ENCODE results near the gene ARHGEF11. TPM values are rescaled to one million over a fixed set of nuclear protein-coding genes. Genes with fewer than 3 reads are reported as not detected.

ARHGEF11 gene
- total and polyA plus RNA-seq, 2 donors (not counting 1 experiment from before 2014, with no cell fraction given), result 1.0 to 4.6 TPM

DNA sequence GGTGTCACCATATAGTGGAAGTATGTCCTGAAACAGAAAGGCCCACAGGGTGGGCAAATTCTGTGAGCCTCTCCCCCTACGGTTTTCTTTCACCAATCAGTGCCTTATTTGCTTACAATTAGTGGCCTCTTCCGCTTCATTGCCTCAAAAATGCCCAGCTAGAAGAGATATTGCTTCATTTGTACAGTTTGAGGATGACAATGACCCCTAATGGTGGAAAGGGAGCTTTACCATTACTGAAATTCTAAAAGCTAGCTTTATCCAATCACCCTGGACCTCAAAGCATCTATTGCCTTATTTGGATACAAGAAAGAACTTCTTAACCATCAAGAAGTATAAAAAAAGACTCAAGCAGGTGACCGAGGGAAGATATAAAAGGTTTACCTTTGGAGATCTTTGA, 75.5 kb downstream of the ARHGEF11 start:
- POLR2A ChIA-PET, result no interaction called here
- ATAC-seq (ENCODE audit: low read depth), result no peak
- no CpG with 5 or more reads among the region's 3 CpGs for WGBS (ENCODE audit: insufficient coverage)

DNA sequence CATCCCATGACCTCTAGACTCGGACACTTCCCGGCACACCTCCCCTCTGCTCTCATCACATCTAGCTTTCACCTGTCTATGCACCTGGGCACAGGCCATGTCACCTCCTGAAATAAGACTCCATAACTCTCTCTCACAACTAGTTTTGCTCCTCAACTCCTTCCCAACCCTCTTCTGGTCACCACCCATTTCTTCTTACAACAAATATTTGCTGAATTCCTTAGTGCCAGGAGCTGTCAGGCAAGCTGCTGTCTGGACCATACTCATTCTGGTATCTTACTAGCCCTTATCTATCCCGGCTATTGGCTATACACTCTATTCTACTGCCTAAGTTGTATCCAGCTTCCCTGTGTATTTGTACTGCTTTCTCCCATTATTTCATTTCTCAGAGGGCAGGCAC, 76.0 kb downstream of the ARHGEF11 start:
- no peak overlapping the region for H2AFZ ChIP-seq (ENCODE audit: insufficient read depth, low read depth, low read length, poor library complexity, severe bottlenecking)
- H3K79me2 ChIP-seq (ENCODE audit: control insufficient read depth, insufficient read depth, low read length), result no peaks in the 10 kb centered on the region
- H3K4me1 ChIP-seq (ENCODE audit: control insufficient read depth in 2 of 2, insufficient read depth in 2 of 2, low read length in 2 of 2), result no peaks in the 10 kb centered on the region
- DNase-seq, result no peak
- H3K4me3 Mint-ChIP-seq, result no peak overlapping the region
- H3K9me3 Mint-ChIP-seq (ENCODE audit: insufficient read depth), result no peaks in the 10 kb centered on the region
- ATAC-seq (ENCODE audit: low read depth), result no peak
- peaks cover 20% of the 10 kb centered on the region for H3K27me3 Mint-ChIP-seq
- no peaks in the 10 kb centered on the region for H3K9me3 ChIP-seq (ENCODE audit: control extremely low read depth in 1 of 3, control insufficient read depth in 2 of 3, insufficient read depth in 1 of 3, low read length in 2 of 3)
- ChIA-PET CTCF (no interaction called here), POLR2A (no interaction called here)
- H3K27ac Mint-ChIP-seq, result no peak overlapping the region
- H3K9ac ChIP-seq (ENCODE audit: low read length), result no peak overlapping the region
- H3K27me3 ChIP-seq (replicated peaks in 1 of 4; ENCODE audit: control extremely low read depth in 1 of 4, control insufficient read depth in 3 of 4, insufficient read depth in 4 of 4, low read length in 3 of 4), result peaks cover 0 to 18% (median 4%) of the 10 kb centered on the region in 4 experiments
- intact Hi-C loops (cut with micrococcal nuclease), result no loop called here
- TF ChIP-seq, protein P1, sequence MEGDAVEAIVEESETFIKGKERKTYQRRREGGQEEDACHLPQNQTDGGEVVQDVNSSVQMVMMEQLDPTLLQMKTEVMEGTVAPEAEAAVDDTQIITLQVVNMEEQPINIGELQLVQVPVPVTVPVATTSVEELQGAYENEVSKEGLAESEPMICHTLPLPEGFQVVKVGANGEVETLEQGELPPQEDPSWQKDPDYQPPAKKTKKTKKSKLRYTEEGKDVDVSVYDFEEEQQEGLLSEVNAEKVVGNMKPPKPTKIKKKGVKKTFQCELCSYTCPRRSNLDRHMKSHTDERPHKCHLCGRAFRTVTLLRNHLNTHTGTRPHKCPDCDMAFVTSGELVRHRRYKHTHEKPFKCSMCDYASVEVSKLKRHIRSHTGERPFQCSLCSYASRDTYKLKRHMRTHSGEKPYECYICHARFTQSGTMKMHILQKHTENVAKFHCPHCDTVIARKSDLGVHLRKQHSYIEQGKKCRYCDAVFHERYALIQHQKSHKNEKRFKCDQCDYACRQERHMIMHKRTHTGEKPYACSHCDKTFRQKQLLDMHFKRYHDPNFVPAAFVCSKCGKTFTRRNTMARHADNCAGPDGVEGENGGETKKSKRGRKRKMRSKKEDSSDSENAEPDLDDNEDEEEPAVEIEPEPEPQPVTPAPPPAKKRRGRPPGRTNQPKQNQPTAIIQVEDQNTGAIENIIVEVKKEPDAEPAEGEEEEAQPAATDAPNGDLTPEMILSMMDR (IDR thresholded peaks at IDR 0.05), result no peak
- no peak for TF ChIP-seq EZH2 (IDR thresholded peaks at IDR 0.05; ENCODE audit: borderline replicate concordance, insufficient read depth, low read depth, low read length, poor library complexity, severe bottlenecking)
- no peaks in the 10 kb centered on the region for H4K20me1 ChIP-seq (ENCODE audit: control insufficient read depth, insufficient read depth, low read length, poor library complexity, severe bottlenecking)
- H3K4me1 Mint-ChIP-seq, result no peaks in the 10 kb centered on the region
- no peaks in the 10 kb centered on the region for H3K36me3 ChIP-seq (replicated peaks in 1 of 2; ENCODE audit: control extremely low read depth in 1 of 2, control insufficient read depth in 1 of 2, extremely low read depth in 1 of 2, insufficient read depth in 2 of 2, low read length in 1 of 2)
- no peak overlapping the region for H3K4me3 ChIP-seq (ENCODE audit: control extremely low read depth in 1 of 5, extremely low read depth in 1 of 5, insufficient read depth in 1 of 5, low read depth in 2 of 5, low read length in 4 of 5)
- H3K4me2 ChIP-seq (replicated peaks; ENCODE audit: low read depth, low read length, poor library complexity, severe bottlenecking), result no peak overlapping the region
- no peak overlapping the region for H3K27ac ChIP-seq (ENCODE audit: low read length in 2 of 2)
- WGBS (ENCODE audit: insufficient coverage), result 100% methylated on average over 2 of the region's 3 CpGs

More for the DNA sequence above, 75.5 kb downstream of the ARHGEF11 start:
- no peak overlapping the region for H3K9ac ChIP-seq (ENCODE audit: low read length)
- CTCF ChIA-PET, result interaction anchor here (1.4 kb wide), 1 partner anchor 132 kb away, joined by 3 read pairs; no protein-coding TSS in a partner anchor
- no peaks in the 10 kb centered on the region for H3K9me3 ChIP-seq (ENCODE audit: control extremely low read depth in 1 of 3, control insufficient read depth in 2 of 3, insufficient read depth in 1 of 3, low read length in 2 of 3)
- H3K4me2 ChIP-seq (replicated peaks; ENCODE audit: low read depth, low read length, poor library complexity, severe bottlenecking), result no peak overlapping the region
- H3K27me3 ChIP-seq (replicated peaks in 1 of 4; ENCODE audit: control extremely low read depth in 1 of 4, control insufficient read depth in 3 of 4, insufficient read depth in 4 of 4, low read length in 3 of 4), result peaks cover 0 to 16% (median 4%) of the 10 kb centered on the region in 4 experiments
- H3K36me3 ChIP-seq (replicated peaks in 1 of 2; ENCODE audit: control extremely low read depth in 1 of 2, control insufficient read depth in 1 of 2, extremely low read depth in 1 of 2, insufficient read depth in 2 of 2, low read length in 1 of 2), result no peaks in the 10 kb centered on the region
- no peak overlapping the region for H3K4me3 Mint-ChIP-seq
- no peak overlapping the region for H3K27ac ChIP-seq (ENCODE audit: low read length in 2 of 2)
- H3K9me3 Mint-ChIP-seq (ENCODE audit: insufficient read depth), result no peaks in the 10 kb centered on the region
- H3K4me1 ChIP-seq (ENCODE audit: control insufficient read depth in 2 of 2, insufficient read depth in 2 of 2, low read length in 2 of 2), result no peaks in the 10 kb centered on the region
- intact Hi-C loops (cut with micrococcal nuclease), result no loop called here
- no peak for TF ChIP-seq EZH2 (IDR thresholded peaks at IDR 0.05; ENCODE audit: borderline replicate concordance, insufficient read depth, low read depth, low read length, poor library complexity, severe bottlenecking)
- TF ChIP-seq, protein P1 (IDR thresholded peaks at IDR 0.05), result peak; percentile 17
- no peak overlapping the region for H3K4me3 ChIP-seq (ENCODE audit: control extremely low read depth in 1 of 5, extremely low read depth in 1 of 5, insufficient read depth in 1 of 5, low read depth in 2 of 5, low read length in 4 of 5)
- H3K79me2 ChIP-seq (ENCODE audit: control insufficient read depth, insufficient read depth, low read length), result no peaks in the 10 kb centered on the region
- no peaks in the 10 kb centered on the region for H4K20me1 ChIP-seq (ENCODE audit: control insufficient read depth, insufficient read depth, low read length, poor library complexity, severe bottlenecking)
- H2AFZ ChIP-seq (ENCODE audit: insufficient read depth, low read depth, low read length, poor library complexity, severe bottlenecking), result no peak overlapping the region
- H3K27ac Mint-ChIP-seq, result no peak overlapping the region
- peaks cover 24% of the 10 kb centered on the region for H3K27me3 Mint-ChIP-seq
- no peaks in the 10 kb centered on the region for H3K4me1 Mint-ChIP-seq
- DNase-seq, result no peak

Data from B cell (primary cell).